ENCODE results near the gene JMJD4. TPM values are rescaled to one million over a fixed set of nuclear protein-coding genes. Genes with fewer than 3 reads are reported as not detected.

The JMJD4 gene
- total and polyA plus RNA-seq, 9 of the 15 experiments (the other 6 are each of a cell fraction or from before 2014, with no cell fraction given): 1.4 to 42.6 (median 29.2) TPM

DNA sequence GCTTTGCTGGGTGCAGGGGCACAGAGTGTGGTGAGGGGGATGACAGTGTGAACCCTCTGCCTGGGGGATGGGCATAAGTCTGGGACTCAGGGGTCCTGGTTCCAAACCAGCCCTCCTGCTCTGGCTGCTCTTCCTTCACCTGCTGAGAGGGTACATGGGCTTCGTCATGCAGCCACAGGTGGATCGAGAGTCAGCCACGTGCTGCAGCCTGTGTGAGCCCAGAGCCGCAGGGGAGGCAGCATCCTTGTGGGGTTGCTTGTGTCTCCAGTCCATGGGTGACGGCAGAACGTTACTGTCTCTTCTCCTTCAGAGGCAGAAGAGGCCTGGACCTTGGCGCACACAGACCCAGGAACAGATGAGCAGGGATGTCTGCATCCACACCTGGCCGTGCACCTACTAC is 12.3 kb upstream of the JMJD4 start:
- peaks cover 22% of the 10 kb centered on the region for H3K9me1 ChIP-seq (ENCODE audit: control insufficient read depth, insufficient read depth, low read length)
- no peaks in the 10 kb centered on the region for H3K27me3 ChIP-seq (ENCODE audit: control insufficient read depth in 2 of 2, insufficient read depth in 2 of 2, low read length in 2 of 2)
- peak overlapping the region in 1 of 2 experiments; percentile 57; a peak in 1 of 4 replicates for H3K9ac ChIP-seq (ENCODE audit: insufficient read depth in 1 of 2, low read depth in 2 of 2, low read length in 2 of 2)
- in situ Hi-C loops (cut with MboI) (no loop called here), intact Hi-C loops (cut with micrococcal nuclease) (no loop called here)
- WGBS (ENCODE audit: insufficient coverage, low coverage, missing lambda C conversion rate): 76% methylated on average over 8 of the region's 8 CpGs
- H4K20me1 ChIP-seq (replicated peaks; ENCODE audit: control insufficient read depth, insufficient read depth, low read length): peaks cover 13% of the 10 kb centered on the region
- FAIRE-seq (no peak), ATAC-seq (no peak), DNase-seq (ENCODE audit: extremely low read depth in 1 of 4, low spot score in 3 of 4) (no peak)
- CTCF ChIA-PET (ENCODE audit: low intra/inter-chr PET ratio): no interaction called here
- no peaks in the 10 kb centered on the region for H3K9me3 ChIP-seq (replicated peaks; ENCODE audit: control insufficient read depth, insufficient read depth, low read depth, low read length)
- H3K4me1 ChIP-seq (replicated peaks in 1 of 2; ENCODE audit: control insufficient read depth in 2 of 2, insufficient read depth in 2 of 2, low read length in 2 of 2): peaks cover 26 to 49% of the 10 kb centered on the region in 2 experiments
- no peak overlapping the region for H2AFZ ChIP-seq (ENCODE audit: low read depth, low read length)
- peaks cover 37% of the 10 kb centered on the region for H3K36me3 ChIP-seq (ENCODE audit: control insufficient read depth, insufficient read depth, low read length)
- H3K4me2 ChIP-seq (ENCODE audit: insufficient read depth, low read length): no peak overlapping the region
- TF ChIP-seq ZNF134 (CRISPR knock-in tag; conservative IDR thresholded peaks at IDR 0.05) (no peak), PRMT5 (CRISPR knock-in tag; IDR thresholded peaks at IDR 0.05) (0 out of 2 replicates have a peak, but pooled peaks have one; percentile 50)
- no TSS peak for BruUV-seq (replicated peaks)
- no peak overlapping the region for H3K4me3 ChIP-seq
- H3K27ac ChIP-seq (ENCODE audit: extremely low read depth, low read depth, low read length): no peak overlapping the region
- H3K79me2 ChIP-seq (ENCODE audit: control insufficient read depth, insufficient read depth, low read length): peaks cover 74% of the 10 kb centered on the region
- POLR2A ChIA-PET: interaction anchor here (0.5 to 0.7 kb wide), 2 partner anchors 12 to 827 kb away, joined by 3 to 4 read pairs; no protein-coding TSS in a partner anchor

- no TSS peak for BruUV-seq (replicated peaks)
- no peak for ATAC-seq
- Histone ChIP-seq H3K4me1 (replicated peaks in 1 of 2; ENCODE audit: control insufficient read depth in 2 of 2, insufficient read depth in 2 of 2, low read length in 2 of 2) (peaks cover 26 to 49% of the 10 kb centered on the region in 2 experiments), H2AFZ (ENCODE audit: low read depth, low read length) (no peak overlapping the region), H3K4me2 (ENCODE audit: insufficient read depth, low read length) (no peak overlapping the region), H3K79me2 (ENCODE audit: control insufficient read depth, insufficient read depth, low read length) (peaks cover 74% of the 10 kb centered on the region), H3K4me3 (no peak overlapping the region), H4K20me1 (replicated peaks; ENCODE audit: control insufficient read depth, insufficient read depth, low read length) (peaks cover 13% of the 10 kb centered on the region), H3K9ac (ENCODE audit: insufficient read depth in 1 of 2, low read depth in 2 of 2, low read length in 2 of 2) (no peak overlapping the region), H3K9me1 (ENCODE audit: control insufficient read depth, insufficient read depth, low read length) (peaks cover 22% of the 10 kb centered on the region), H3K27ac (ENCODE audit: extremely low read depth, low read depth, low read length) (no peak overlapping the region), H3K9me3 (replicated peaks; ENCODE audit: control insufficient read depth, insufficient read depth, low read depth, low read length) (no peaks in the 10 kb centered on the region), H3K27me3 (ENCODE audit: control insufficient read depth in 2 of 2, insufficient read depth in 2 of 2, low read length in 2 of 2) (no peaks in the 10 kb centered on the region), H3K36me3 (ENCODE audit: control insufficient read depth, insufficient read depth, low read length) (peaks cover 37% of the 10 kb centered on the region)
- in situ Hi-C loops (cut with MboI) (no loop called here), intact Hi-C loops (cut with micrococcal nuclease) (no loop called here)
- ChIA-PET POLR2A (no interaction called here), CTCF (ENCODE audit: low intra/inter-chr PET ratio) (no interaction called here)
- 81% methylated on average over 6 of the region's 6 CpGs for WGBS (ENCODE audit: insufficient coverage, low coverage, missing lambda C conversion rate)
- FAIRE-seq: no peak
- DNase-seq (ENCODE audit: extremely low read depth in 1 of 4, low spot score in 3 of 4): no peak
- TF ChIP-seq TSC22D4 (tag; IDR thresholded peaks at IDR 0.05) (no peak), ZNF174 (CRISPR knock-in tag; IDR thresholded peaks at IDR 0.05) (no peak), MYNN (IDR thresholded peaks at IDR 0.05) (no peak), MYNN (CRISPR knock-in tag; IDR thresholded peaks at IDR 0.05) (no peak), CHCHD3 (CRISPR knock-in tag; IDR thresholded peaks at IDR 0.05) (no peak), ZNF318 (IDR thresholded peaks at IDR 0.05; ENCODE audit: borderline replicate concordance in 1 of 2, low read depth in 1 of 2) (no peak), ZFP36 (IDR thresholded peaks at IDR 0.05; ENCODE audit: low read depth, low read length, partially characterized antibody) (no peak), SETDB1 (IDR thresholded peaks at IDR 0.05; ENCODE audit: low read length) (no peak)
Measured at GRCh38 chr1:227746676-227747075, 11.6 kb upstream of the JMJD4 start.
